Measurements from ENCODE around the gene NEK6. TPM values are rescaled to one million over a fixed set of nuclear protein-coding genes. Genes with fewer than 3 reads are reported as not detected.

The NEK6 gene
- polyA plus RNA-seq, 2 of the 4 experiments (the other 2 are of a cell fraction) = 26.1 to 33.7 TPM

DNA sequence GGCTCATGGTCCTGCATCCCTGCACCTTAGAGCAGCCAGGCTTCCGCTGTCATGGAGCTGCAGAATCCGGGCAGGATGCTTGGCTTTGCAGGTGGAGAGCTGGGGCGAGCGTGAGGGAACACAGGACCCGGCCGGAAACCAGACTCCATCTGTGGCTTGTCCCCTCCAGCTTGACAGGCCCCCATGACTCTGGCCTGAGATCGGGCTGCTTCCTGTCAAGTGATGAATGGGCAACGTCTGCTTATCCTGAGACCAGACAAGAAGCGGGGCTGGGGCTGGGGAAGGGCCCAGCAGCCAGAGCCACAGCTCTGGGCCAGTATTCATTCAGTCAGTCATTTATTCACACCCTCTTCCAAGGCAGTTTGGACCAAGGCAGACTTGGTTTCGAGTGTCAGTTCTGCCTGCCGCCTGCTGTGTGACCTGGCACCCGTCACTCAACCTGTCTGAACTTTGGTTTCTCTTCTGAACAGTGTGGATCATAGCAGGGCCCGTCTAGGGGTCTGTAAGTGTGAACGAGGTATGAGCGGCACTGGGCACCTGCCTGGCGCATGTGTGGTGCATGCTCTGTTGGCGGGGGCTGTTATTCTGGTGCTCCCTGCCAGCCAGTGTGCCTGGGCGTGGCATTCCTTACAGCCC lies 37.5 kb downstream of the NEK6 start:
- DNase-seq (ENCODE audit: low read depth in 1 of 2, low spot score in 1 of 2) (no peak), FAIRE-seq (no peak), ATAC-seq (no peak)
- H3K9me3 ChIP-seq = no peaks in the 10 kb centered on the region
- H3K4me3 ChIP-seq = no peak overlapping the region
- WGBS (ENCODE audit: missing lambda C conversion rate) = 86% methylated on average over 18 of the region's 18 CpGs
- H3K4me1 ChIP-seq = peaks cover 95% of the 10 kb centered on the region
- H3K27ac ChIP-seq = peak overlapping the region; percentile 28 to 89; a peak in 4 of 6 replicates
- CTCF ChIA-PET = interaction anchor here (1.3 to 1.6 kb wide), 3 partner anchors 11 to 168 kb away, joined by 3 to 4 read pairs (median 3); no protein-coding TSS in a partner anchor
- POLR2A ChIA-PET = no interaction called here
- TF ChIP-seq CHD4 (IDR thresholded peaks at IDR 0.05; ENCODE audit: borderline replicate concordance) = no peak
- TF ChIP-seq RAD21 (conservative IDR thresholded peaks at IDR 0.05 in 1 of 2, IDR thresholded peaks at IDR 0.05 in 1 of 2) = no peak
- no peak for TF ChIP-seq ELK1 (IDR thresholded peaks at IDR 0.05; ENCODE audit: low read depth, low read length)
- TF ChIP-seq HEYL (CRISPR knock-in tag; IDR thresholded peaks at IDR 0.05) = no peak
- TF ChIP-seq CTCF (IDR thresholded peaks at IDR 0.05) = no peak
- no peak for TF ChIP-seq EHMT2 (IDR thresholded peaks at IDR 0.05; ENCODE audit: low read depth)
- TF ChIP-seq PHF8 (IDR thresholded peaks at IDR 0.05; ENCODE audit: borderline replicate concordance, low read depth) = no peak
- TF ChIP-seq ZC3H11A (IDR thresholded peaks at IDR 0.05) = no peak
- TF ChIP-seq KDM1A (IDR thresholded peaks at IDR 0.05; ENCODE audit: low read depth) = no peak
- no peak for TF ChIP-seq KDM5A (IDR thresholded peaks at IDR 0.05)
- TF ChIP-seq HMGXB4 (CRISPR knock-in tag; IDR thresholded peaks at IDR 0.05; ENCODE audit: borderline replicate concordance) = no peak
- TF ChIP-seq REST (IDR thresholded peaks at IDR 0.05) = no peak
- TF ChIP-seq EP300 (IDR thresholded peaks at IDR 0.05) = no peak
- no peak for TF ChIP-seq ZNF302 (CRISPR knock-in tag; IDR thresholded peaks at IDR 0.05)
- TF ChIP-seq MAX (IDR thresholded peaks at IDR 0.05) = no peak
- TF ChIP-seq JUN (IDR thresholded peaks at IDR 0.05) = no peak
- no peak for TF ChIP-seq ATOH8 (CRISPR knock-in tag; IDR thresholded peaks at IDR 0.05; ENCODE audit: low read depth)
- TF ChIP-seq POLR2AphosphoS2 (conservative IDR thresholded peaks at IDR 0.05; ENCODE audit: low read length) = no peak
- 0 out of 3 replicates have a peak overlapping the region, but pooled peaks have one; percentile 13 for H3K4me2 ChIP-seq
